Mucosa of descending colon (tissue), 3 donors: ENCODE results near the gene SUSD3. TPM values are rescaled to one million over a fixed set of nuclear protein-coding genes. Genes with fewer than 3 reads are reported as not detected.

Experiments used
- ATAC-seq: fragments of 200-7000 bp; cut with Tn5 transposase; one replicate; pipeline ENCODE4 v1.9.1; 2020; ENCODE audit warnings: mild to moderate bottlenecking, moderate library complexity
- DNase-seq, 3 donors: peaks; one replicate each; pipeline ENCODE4 v3.0.0-alpha.2; 2020
- H3K36me3 ChIP-seq: fragments of 200-600 bp; one replicate; pipeline ENCODE4 v1.8.0; 2021; ENCODE audit warnings: low read depth, mild to moderate bottlenecking
- H3K4me1 ChIP-seq: fragments of 200-600 bp; one replicate; pipeline ENCODE4 v1.8.0; 2021; ENCODE audit warnings: low read depth, mild to moderate bottlenecking
- H3K4me3 ChIP-seq: fragments of 200-600 bp; one replicate; pipeline ENCODE4 v1.8.0; 2021; ENCODE audit warnings: mild to moderate bottlenecking
- H3K9me3 ChIP-seq: fragments of 200-600 bp; one replicate; pipeline ENCODE4 v1.8.0; 2021; ENCODE audit warnings: mild to moderate bottlenecking
- CTCF ChIP-seq: fragments of 200-600 bp; IDR thresholded peaks from one replicate; pipeline ENCODE4 v1.8.0; 2022; ENCODE audit warnings: antibody characterized with exemption, mild to moderate bottlenecking
- intact Hi-C, 2 donors: fragments of 100-400 bp; cut with DNase I in 1 of 2; cut with micrococcal nuclease in 1 of 2; formaldehyde crosslinking; loops; one replicate each; pipeline versions ENCODE4 v1.11.0 to v1.11.1; 2022; cut with DNase I, micrococcal nuclease
- total RNA-seq, 3 donors: library from RNA; stranded (reverse); fragmentation: NEBNext Ultra II Directional in 2 of 3; extraction: Animal tissue kit (Norgen Biotek cat#: 25700) in 2 of 3; gene quantifications; one replicate each; pipeline versions ENCODE4 v1.2.1 to v1.2.4, GENCODE V29; 2021 to 2023
- donor health status: DM: no; HTN: no; CAD: no; lungs with moderate emphysema.
- donor health status: DM: no; HTN: no; CAD: no.
- donor health status: DM: no; HTN: yes; CAD: no.

The SUSD3 gene
- total RNA-seq, 3 donors from 2014 or later, result 1.2 to 2.5 (median 1.8) TPM

- ATAC-seq, result no peak
- no peak for TF ChIP-seq CTCF
- no peak overlapping the region for H3K4me3 ChIP-seq
- intact Hi-C loops, result no loop called here
- DNase-seq, result peak in 1 of 3 donors; percentile 45
- H3K9me3 ChIP-seq, result no peaks in the 10 kb centered on the region
- no peaks in the 10 kb centered on the region for H3K36me3 ChIP-seq
- H3K4me1 ChIP-seq, result peaks cover 6% of the 10 kb centered on the region
These were observed 4.6 kb upstream of the SUSD3 start for GRCh38 chr9:93053781-93054331.

GRCh38 chr9:93054758-93055704, 3.5 kb upstream of the SUSD3 start:
- TF ChIP-seq CTCF, result no peak
- no peaks in the 10 kb centered on the region for H3K36me3 ChIP-seq
- ATAC-seq (no peak), DNase-seq (peak in 1 of 3 donors; percentile 34)
- intact Hi-C loops, result no loop called here
- H3K9me3 ChIP-seq, result no peaks in the 10 kb centered on the region
- H3K4me1 ChIP-seq, result peaks cover 17% of the 10 kb centered on the region
- no peak overlapping the region for H3K4me3 ChIP-seq

GRCh38 chr9:93057042-93057702, 1.3 kb upstream of the SUSD3 start:
- no peaks in the 10 kb centered on the region for H3K36me3 ChIP-seq
- ATAC-seq (no peak), DNase-seq (peak in 1 of 3 donors; percentile 45)
- TF ChIP-seq CTCF, result no peak
- no peak overlapping the region for H3K4me3 ChIP-seq
- no peaks in the 10 kb centered on the region for H3K9me3 ChIP-seq
- intact Hi-C loops, result no loop called here
- peaks cover 26% of the 10 kb centered on the region for H3K4me1 ChIP-seq

- DNase-seq (peak in 1 of 3 donors; percentile 54), ATAC-seq (peak; percentile 3)
- H3K36me3 ChIP-seq, result no peaks in the 10 kb centered on the region
- intact Hi-C loops, result no loop called here
- no peak for TF ChIP-seq CTCF
- H3K4me3 ChIP-seq, result no peak overlapping the region
- H3K4me1 ChIP-seq, result peaks cover 30% of the 10 kb centered on the region
- no peaks in the 10 kb centered on the region for H3K9me3 ChIP-seq
These were observed 672 bp upstream of the SUSD3 start for GRCh38 chr9:93057703-93058354.

GRCh38 chr9:93059011-93059714, 662 bp downstream of the SUSD3 start:
- peaks cover 30% of the 10 kb centered on the region for H3K4me1 ChIP-seq
- H3K9me3 ChIP-seq, result no peaks in the 10 kb centered on the region
- no peaks in the 10 kb centered on the region for H3K36me3 ChIP-seq
- intact Hi-C loops, result no loop called here
- DNase-seq (peak in 2 of 3 donors; percentile 21 to 74), ATAC-seq (peak; percentile 32)
- peak overlapping the region; percentile 24 for H3K4me3 ChIP-seq
- TF ChIP-seq CTCF, result no peak
